Duodenal mucosa (tissue), 2 donors: Measurements from ENCODE around the gene DYTN.

ENCODE experiments used
- H3K27ac ChIP-seq: one replicate; pipeline ENCODE4 v1.7.0; 2013; ENCODE audit warnings: low read depth, low read length
- H3K27me3 ChIP-seq, 2 donors: one replicate each; pipeline ENCODE4 v1.7.0; 2013; ENCODE audit warnings: low read length in 2 of 2, control low read depth in 1 of 2; ENCODE audit not compliant: insufficient read depth in 2 of 2, control insufficient read depth in 1 of 2
- H3K36me3 ChIP-seq, 2 donors: one replicate each; pipeline ENCODE4 v1.7.0; 2013; ENCODE audit warnings: low read length in 2 of 2, control low read depth in 1 of 2; ENCODE audit not compliant: insufficient read depth in 2 of 2, control insufficient read depth in 1 of 2
- H3K4me1 ChIP-seq, 2 donors: one replicate each; pipeline ENCODE4 v1.7.0; 2013; ENCODE audit warnings: low read length in 2 of 2, control low read depth in 1 of 2; ENCODE audit not compliant: insufficient read depth in 2 of 2, control insufficient read depth in 1 of 2
- H3K4me3 ChIP-seq, 2 donors: one replicate each; pipeline ENCODE4 v1.7.0; 2013; ENCODE audit warnings: low read length in 2 of 2, low read depth in 1 of 2
- H3K9ac ChIP-seq, 2 donors: one replicate each; pipeline ENCODE4 v1.7.0; 2013; ENCODE audit warnings: low read length in 2 of 2, low read depth in 1 of 2
- H3K9me3 ChIP-seq, 2 donors: one replicate each; pipeline ENCODE4 v1.7.0; 2013; ENCODE audit warnings: low read length in 2 of 2, control low read depth in 1 of 2; ENCODE audit not compliant: control insufficient read depth in 1 of 2

DYTN gene

GRCh38 chr2:206657087-206657486 is 61.1 kb downstream of the DYTN start:
- no peak overlapping the region for H3K9ac ChIP-seq
- H3K9me3 ChIP-seq: no peaks in the 10 kb centered on the region
- H3K27ac ChIP-seq: no peak overlapping the region
- H3K27me3 ChIP-seq: no peaks in the 10 kb centered on the region
- H3K4me1 ChIP-seq: no peaks in the 10 kb centered on the region
- H3K36me3 ChIP-seq: no peaks in the 10 kb centered on the region
- H3K4me3 ChIP-seq: no peak overlapping the region

- Histone ChIP-seq H3K36me3 (no peaks in the 10 kb centered on the region), H3K27me3 (no peaks in the 10 kb centered on the region), H3K9me3 (no peaks in the 10 kb centered on the region), H3K4me3 (no peak overlapping the region), H3K27ac (no peak overlapping the region), H3K9ac (no peak overlapping the region), H3K4me1 (no peaks in the 10 kb centered on the region)
These were observed 70.2 kb downstream of the DYTN start for GRCh38 chr2:206647985-206648384.

- H3K4me3 ChIP-seq: no peak within 1 kb of the TSS
- no peaks in the 10 kb centered on the region for H3K9me3 ChIP-seq
- no peak within 1 kb of the TSS for H3K27ac ChIP-seq
- no peaks in the 10 kb centered on the region for H3K36me3 ChIP-seq
- H3K4me1 ChIP-seq: no peaks in the 10 kb centered on the region
- H3K9ac ChIP-seq: no peak within 1 kb of the TSS
- peaks cover 2 to 12% of the 10 kb centered on the region in 2 donors for H3K27me3 ChIP-seq
These were observed 75.8 kb downstream of the DYTN start, which contains the start of gene FAM237A for GRCh38 chr2:206642075-206643025. FAM237A (plus strand) TSS chr2:206642487; CDS start chr2:206644237, 1,750 bp downstream.

- no peaks in the 10 kb centered on the region for H3K36me3 ChIP-seq
- peaks cover 2 to 12% of the 10 kb centered on the region in 2 donors for H3K27me3 ChIP-seq
- no peak overlapping the region for H3K9ac ChIP-seq
- H3K27ac ChIP-seq: no peak overlapping the region
- no peak overlapping the region for H3K4me3 ChIP-seq
- no peaks in the 10 kb centered on the region for H3K4me1 ChIP-seq
- no peaks in the 10 kb centered on the region for H3K9me3 ChIP-seq
These were observed 77.0 kb downstream of the DYTN start for GRCh38 chr2:206641226-206641625.

- no peaks in the 10 kb centered on the region for H3K36me3 ChIP-seq
- peaks cover 2 to 12% of the 10 kb centered on the region in 2 donors for H3K27me3 ChIP-seq
- H3K27ac ChIP-seq: no peak overlapping the region
- H3K4me1 ChIP-seq: no peaks in the 10 kb centered on the region
- no peak overlapping the region for H3K9ac ChIP-seq
- H3K4me3 ChIP-seq: no peak overlapping the region
- no peaks in the 10 kb centered on the region for H3K9me3 ChIP-seq
These were observed 78.6 kb downstream of the DYTN start for GRCh38 chr2:206639636-206640035.

- H3K27me3 ChIP-seq: no peaks in the 10 kb centered on the region
- H3K27ac ChIP-seq: no peak overlapping the region
- no peak overlapping the region for H3K4me3 ChIP-seq
- H3K4me1 ChIP-seq: no peaks in the 10 kb centered on the region
- H3K9ac ChIP-seq: no peak overlapping the region
- no peaks in the 10 kb centered on the region for H3K9me3 ChIP-seq
- H3K36me3 ChIP-seq: no peaks in the 10 kb centered on the region
These were observed 83.2 kb downstream of the DYTN start for GRCh38 chr2:206635015-206635414.

GRCh38 chr2:206631340-206631739 is 86.9 kb downstream of the DYTN start:
- H3K4me1 ChIP-seq: no peaks in the 10 kb centered on the region
- no peak overlapping the region for H3K27ac ChIP-seq
- H3K36me3 ChIP-seq: no peaks in the 10 kb centered on the region
- no peaks in the 10 kb centered on the region for H3K9me3 ChIP-seq
- no peak overlapping the region for H3K4me3 ChIP-seq
- no peak overlapping the region for H3K9ac ChIP-seq
- no peaks in the 10 kb centered on the region for H3K27me3 ChIP-seq

GRCh38 chr2:206627632-206628031 is 90.6 kb downstream of the DYTN start:
- no peaks in the 10 kb centered on the region for H3K36me3 ChIP-seq
- no peak overlapping the region for H3K27ac ChIP-seq
- no peaks in the 10 kb centered on the region for H3K27me3 ChIP-seq
- no peaks in the 10 kb centered on the region for H3K9me3 ChIP-seq
- no peaks in the 10 kb centered on the region for H3K4me1 ChIP-seq
- H3K4me3 ChIP-seq: no peak overlapping the region
- no peak overlapping the region for H3K9ac ChIP-seq

GRCh38 chr2:206626108-206626507 is 92.1 kb downstream of the DYTN start:
- no peaks in the 10 kb centered on the region for H3K27me3 ChIP-seq
- no peak overlapping the region for H3K27ac ChIP-seq
- H3K4me1 ChIP-seq: no peaks in the 10 kb centered on the region
- no peak overlapping the region for H3K9ac ChIP-seq
- H3K4me3 ChIP-seq: no peak overlapping the region
- H3K9me3 ChIP-seq: no peaks in the 10 kb centered on the region
- H3K36me3 ChIP-seq: no peaks in the 10 kb centered on the region

- H3K4me1 ChIP-seq: no peaks in the 10 kb centered on the region
- no peaks in the 10 kb centered on the region for H3K36me3 ChIP-seq
- no peak overlapping the region for H3K4me3 ChIP-seq
- no peak overlapping the region for H3K9ac ChIP-seq
- no peaks in the 10 kb centered on the region for H3K9me3 ChIP-seq
- no peak overlapping the region for H3K27ac ChIP-seq
- no peaks in the 10 kb centered on the region for H3K27me3 ChIP-seq
These were observed 99.2 kb downstream of the DYTN start for GRCh38 chr2:206619011-206619410.
